ENCODE measurements around the gene SDK2. TPM values are rescaled to one million over a fixed set of nuclear protein-coding genes. Genes with fewer than 3 reads are reported as not detected.

SDK2 gene
- polyA plus RNA-seq, 1 of the 3 experiments (the other 2 are of a cell fraction): 0.02 TPM

- TF ChIP-seq NRF1 (IDR thresholded peaks at IDR 0.05; ENCODE audit: low read depth, low read length) (no peak), TCF12 (IDR thresholded peaks at IDR 0.05) (no peak), JUND (IDR thresholded peaks at IDR 0.05) (no peak)
- Histone ChIP-seq H3F3A (replicated peaks; ENCODE audit: insufficient read depth) (no peaks in the 10 kb centered on the region), H3K36me3 (replicated peaks in 1 of 2; ENCODE audit: control insufficient read depth in 1 of 2, insufficient read depth in 2 of 2, low read length in 1 of 2) (no peaks in the 10 kb centered on the region), H3K4me1 (ENCODE audit: control insufficient read depth in 1 of 2, insufficient read depth in 2 of 2, low read depth in 1 of 2, low read length in 1 of 2) (peaks cover 0 to 4% of the 10 kb centered on the region in 2 experiments; a peak in 1 of 4 replicates), H3K27me3 (ENCODE audit: insufficient read depth) (peaks cover 16% of the 10 kb centered on the region; the same call in 1 of the 2 replicates), H3K79me2 (ENCODE audit: insufficient read depth) (no peaks in the 10 kb centered on the region), H4K20me1 (ENCODE audit: insufficient read depth) (no peaks in the 10 kb centered on the region), H3K9ac (no peak overlapping the region), H3K9me3 (no peaks in the 10 kb centered on the region), H3K4me2 (no peak overlapping the region), H3K4me3 (ENCODE audit: low read depth in 2 of 2, low read length in 1 of 2) (no peak overlapping the region), H3K27ac (ENCODE audit: low read depth in 2 of 2, low read length in 1 of 2) (no peak overlapping the region), H2AFZ (ENCODE audit: low read depth) (no peak overlapping the region), H3K9me2 (no peaks in the 10 kb centered on the region)
- DNase-seq: no peak
- WGBS (ENCODE audit: low lambda C conversion rate): 60% methylated on average over 12 of the region's 17 CpGs
- ChIA-PET CTCF (interaction anchor here (1.3 to 2.6 kb wide), 2 partner anchors 18 to 28 kb away, joined by 3 to 8 read pairs; no protein-coding TSS in a partner anchor), POLR2A (no interaction called here)
Measured at GRCh38 chr17:73397856-73398540, 246.2 kb downstream of the SDK2 start.

- H3K27ac ChIP-seq (ENCODE audit: low read depth in 2 of 2, low read length in 1 of 2): no peak overlapping the region
- H3K4me2 ChIP-seq: no peak overlapping the region
- H3K4me3 ChIP-seq (ENCODE audit: low read depth in 2 of 2, low read length in 1 of 2): no peak overlapping the region
- WGBS (ENCODE audit: low lambda C conversion rate): 62% methylated on average over 17 of the region's 17 CpGs
- H3K27me3 ChIP-seq (ENCODE audit: insufficient read depth): peaks cover 16% of the 10 kb centered on the region; the same call in 1 of the 2 replicates
- POLR2A ChIA-PET: no interaction called here
- H3K4me1 ChIP-seq (ENCODE audit: control insufficient read depth in 1 of 2, insufficient read depth in 2 of 2, low read depth in 1 of 2, low read length in 1 of 2): peaks cover 0 to 4% of the 10 kb centered on the region in 2 experiments; a peak in 1 of 4 replicates
- no peaks in the 10 kb centered on the region for H3F3A ChIP-seq (replicated peaks; ENCODE audit: insufficient read depth)
- CTCF ChIA-PET: interaction anchor here (1.3 to 2.6 kb wide), 2 partner anchors 18 to 27 kb away, joined by 3 to 8 read pairs; no protein-coding TSS in a partner anchor
- H3K9ac ChIP-seq: no peak overlapping the region
- no peak overlapping the region for H2AFZ ChIP-seq (ENCODE audit: low read depth)
- TF ChIP-seq FOXM1 (IDR thresholded peaks at IDR 0.05; ENCODE audit: low read depth) (no peak), SMC3 (IDR thresholded peaks at IDR 0.05; ENCODE audit: low read depth, low read length) (no peak), PBX3 (IDR thresholded peaks at IDR 0.05) (no peak), NFIC (IDR thresholded peaks at IDR 0.05; ENCODE audit: borderline replicate concordance) (no peak)
- no peaks in the 10 kb centered on the region for H3K79me2 ChIP-seq (ENCODE audit: insufficient read depth)
- no peaks in the 10 kb centered on the region for H3K9me3 ChIP-seq
- no peaks in the 10 kb centered on the region for H3K9me2 ChIP-seq
- H4K20me1 ChIP-seq (ENCODE audit: insufficient read depth): no peaks in the 10 kb centered on the region
- no peaks in the 10 kb centered on the region for H3K36me3 ChIP-seq (replicated peaks in 1 of 2; ENCODE audit: control insufficient read depth in 1 of 2, insufficient read depth in 2 of 2, low read length in 1 of 2)
- DNase-seq: no peak
Measured at GRCh38 chr17:73397278-73397826, 246.9 kb downstream of the SDK2 start.

GRCh38 chr17:73396431-73397277 lies 247.6 kb downstream of the SDK2 start:
- Histone ChIP-seq H4K20me1 (ENCODE audit: insufficient read depth) (no peaks in the 10 kb centered on the region), H3K4me1 (ENCODE audit: control insufficient read depth in 1 of 2, insufficient read depth in 2 of 2, low read depth in 1 of 2, low read length in 1 of 2) (peaks cover 0 to 4% of the 10 kb centered on the region in 2 experiments; a peak in 1 of 4 replicates), H3K79me2 (ENCODE audit: insufficient read depth) (no peaks in the 10 kb centered on the region), H3K4me3 (ENCODE audit: low read depth in 2 of 2, low read length in 1 of 2) (no peak overlapping the region), H3K27me3 (ENCODE audit: insufficient read depth) (peaks cover 16% of the 10 kb centered on the region; the same call in 1 of the 2 replicates), H3K9me3 (no peaks in the 10 kb centered on the region), H3F3A (replicated peaks; ENCODE audit: insufficient read depth) (no peaks in the 10 kb centered on the region), H3K27ac (ENCODE audit: low read depth in 2 of 2, low read length in 1 of 2) (no peak overlapping the region), H2AFZ (ENCODE audit: low read depth) (no peak overlapping the region), H3K36me3 (replicated peaks in 1 of 2; ENCODE audit: control insufficient read depth in 1 of 2, insufficient read depth in 2 of 2, low read length in 1 of 2) (no peaks in the 10 kb centered on the region), H3K9me2 (no peaks in the 10 kb centered on the region), H3K4me2 (no peak overlapping the region), H3K9ac (no peak overlapping the region)
- ChIA-PET CTCF (interaction anchor here (0.6 to 2.6 kb wide), 5 partner anchors 10 to 141 kb away, joined by 3 to 8 read pairs (median 6); no protein-coding TSS in a partner anchor), POLR2A (no interaction called here)
- WGBS (ENCODE audit: low lambda C conversion rate): 63% methylated on average over 21 of the region's 21 CpGs
- DNase-seq: no peak
- TF ChIP-seq REST (IDR thresholded peaks at IDR 0.05; ENCODE audit: low read depth, low read length) (no peak), USF1 (IDR thresholded peaks at IDR 0.05; ENCODE audit: borderline replicate concordance, low read depth) (no peak), POLR2AphosphoS5 (IDR thresholded peaks at IDR 0.05; ENCODE audit: low read depth, low read length) (no peak), RAD21 (IDR thresholded peaks at IDR 0.05; ENCODE audit: low read length) (no peak), IRF3 (IDR thresholded peaks at IDR 0.05; ENCODE audit: low read depth, low read length) (no peak), RCOR1 (IDR thresholded peaks at IDR 0.05; ENCODE audit: low read length) (no peak)
